OCI-M2 (cell line): Measurements from ENCODE around the gene CAPN7.

ENCODE experiments used
- DNase-seq: peaks from one replicate; lab custom pipeline; 2025; ENCODE audit not compliant: unreplicated experiment; lab: John Stamatoyannopoulos, UW

The CAPN7 gene

DNA sequence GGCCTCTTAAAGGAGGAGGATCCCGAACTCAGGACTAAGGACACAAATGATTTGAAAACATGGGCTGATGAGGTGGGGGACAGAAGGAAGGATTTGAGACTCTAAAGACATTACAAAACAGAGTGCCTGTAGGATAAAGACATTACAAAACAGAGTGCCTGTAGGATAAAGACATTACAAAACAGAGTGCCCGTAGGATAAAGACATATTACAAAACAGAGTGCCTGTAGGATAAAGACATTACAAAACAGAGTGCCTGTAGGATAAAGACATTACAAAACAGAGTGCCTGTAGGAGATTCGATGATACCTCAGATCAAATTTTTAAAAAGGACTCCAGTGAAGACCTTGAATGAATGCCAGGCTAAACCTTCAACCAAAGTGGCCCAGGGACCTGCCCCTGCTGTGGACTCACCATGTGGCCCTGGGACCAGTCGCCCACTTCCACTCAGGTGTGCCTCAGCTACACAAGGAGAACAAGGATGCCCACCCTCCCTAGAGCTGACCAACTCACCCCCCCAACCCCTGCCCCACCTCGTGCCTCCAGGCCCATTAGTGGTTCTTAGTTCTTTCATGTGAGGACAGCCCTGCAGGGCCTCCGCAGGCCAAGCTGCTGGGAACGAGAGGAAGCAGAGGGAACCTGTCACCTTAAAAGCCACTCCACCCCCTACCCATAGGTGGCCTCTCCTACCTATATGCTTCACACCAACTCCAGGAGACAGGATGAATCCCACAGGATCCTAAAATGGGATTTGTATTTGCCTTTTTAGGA is 66.6 kb downstream of the CAPN7 start:
- DNase-seq: no peak

DNA sequence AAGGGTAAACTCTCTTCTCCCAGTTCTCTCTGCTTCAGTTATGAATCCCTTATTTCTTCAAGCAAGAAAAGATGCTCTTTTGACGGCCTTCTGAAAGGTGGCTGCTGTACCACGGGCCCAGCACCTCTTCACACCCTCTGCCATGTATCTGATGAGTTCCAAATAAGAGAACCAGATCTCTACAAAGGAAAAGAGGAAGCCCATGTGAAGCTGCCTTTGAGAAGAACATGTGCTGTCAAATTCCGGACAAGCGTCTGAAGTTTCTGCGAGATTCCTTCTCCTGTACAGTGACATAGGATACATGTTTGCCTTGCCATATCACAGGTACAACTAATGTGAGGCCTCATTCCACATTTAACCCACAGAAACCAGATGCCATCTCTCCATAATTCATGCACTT is 67.2 kb downstream of the CAPN7 start:
- no peak for DNase-seq

DNA sequence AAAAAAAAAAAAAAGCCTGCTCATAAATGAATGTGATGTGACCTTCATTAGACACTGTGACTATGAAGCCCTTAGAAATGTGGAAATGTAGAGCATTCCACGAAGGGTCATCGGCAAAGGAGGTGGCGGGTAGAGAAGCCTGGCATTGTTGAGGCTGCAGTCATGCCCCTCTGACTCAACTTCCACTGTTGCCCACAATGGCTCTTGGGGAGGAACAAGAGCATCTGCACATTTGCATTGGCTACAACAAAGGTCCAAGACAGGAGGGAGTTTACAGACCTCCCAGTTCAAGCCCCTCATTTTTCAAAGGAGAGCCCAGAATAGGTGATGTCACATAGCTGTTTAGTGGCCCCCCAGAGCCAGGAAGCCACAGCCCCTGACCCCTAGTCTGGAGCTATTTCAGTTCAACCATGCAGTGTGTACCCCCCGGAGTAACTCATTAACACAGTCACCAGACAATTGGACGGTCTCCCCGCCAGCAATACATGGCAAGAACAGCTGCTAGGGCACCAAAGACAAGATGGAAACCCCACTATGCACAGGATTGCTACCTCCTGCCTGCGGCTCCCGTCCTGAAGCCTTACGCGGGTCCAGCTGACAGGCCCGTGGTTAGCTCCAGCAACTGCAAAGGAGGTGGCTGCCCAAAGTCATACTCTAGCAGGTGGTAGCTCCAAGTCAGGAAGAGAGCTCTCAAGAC is 70.1 kb downstream of the CAPN7 start:
- no peak for DNase-seq

DNA sequence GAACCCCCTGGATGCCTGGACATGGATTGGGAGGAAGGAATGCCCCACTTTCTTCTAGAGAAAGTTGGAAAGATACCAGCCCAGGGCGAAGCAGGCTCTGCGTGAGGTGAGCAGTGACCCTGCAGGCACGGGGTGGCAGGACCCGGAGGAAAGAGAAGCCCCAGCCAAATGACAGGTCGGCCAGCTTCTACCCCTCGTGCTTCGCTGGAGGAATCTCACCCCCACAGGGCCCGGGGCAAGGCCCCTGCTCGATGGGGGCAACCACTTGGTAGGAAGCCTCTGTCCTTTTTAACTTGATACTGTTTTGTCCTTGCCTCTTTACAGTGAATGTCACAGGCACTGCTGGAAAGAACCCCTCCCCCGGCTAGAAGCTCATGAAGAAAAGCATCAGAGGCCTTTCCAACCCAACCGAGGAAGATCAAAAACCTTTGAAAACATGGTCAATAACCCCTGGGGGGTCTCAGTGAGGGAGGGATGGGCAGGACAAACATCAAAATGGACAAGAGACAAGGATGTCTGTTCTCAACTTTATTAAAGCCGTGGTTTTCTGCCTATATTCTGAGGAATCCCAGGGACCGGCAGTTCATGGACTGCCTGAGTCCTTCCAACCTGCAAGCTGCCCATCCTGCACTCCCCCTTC is 71.9 kb downstream of the CAPN7 start:
- DNase-seq: no peak

DNA sequence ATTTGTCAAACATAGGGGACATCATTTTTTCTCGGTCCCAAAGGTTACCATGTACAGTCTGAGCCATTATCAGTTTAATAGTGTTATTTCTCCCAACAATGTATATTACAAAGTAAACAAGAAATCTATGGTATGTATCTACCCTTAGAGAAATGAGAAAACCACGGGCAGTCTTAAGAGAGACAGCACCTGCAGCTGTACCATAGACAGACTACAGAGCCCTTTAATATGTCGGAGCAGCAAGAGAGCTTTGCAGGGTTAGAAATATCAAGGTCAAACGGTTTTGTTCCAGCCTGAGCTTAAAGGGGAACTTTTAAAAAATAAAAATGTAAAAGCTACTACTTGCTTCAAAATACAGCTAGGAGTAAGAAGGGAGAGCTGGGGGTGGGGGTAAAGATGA is 73.2 kb downstream of the CAPN7 start:
- no peak for DNase-seq

DNA sequence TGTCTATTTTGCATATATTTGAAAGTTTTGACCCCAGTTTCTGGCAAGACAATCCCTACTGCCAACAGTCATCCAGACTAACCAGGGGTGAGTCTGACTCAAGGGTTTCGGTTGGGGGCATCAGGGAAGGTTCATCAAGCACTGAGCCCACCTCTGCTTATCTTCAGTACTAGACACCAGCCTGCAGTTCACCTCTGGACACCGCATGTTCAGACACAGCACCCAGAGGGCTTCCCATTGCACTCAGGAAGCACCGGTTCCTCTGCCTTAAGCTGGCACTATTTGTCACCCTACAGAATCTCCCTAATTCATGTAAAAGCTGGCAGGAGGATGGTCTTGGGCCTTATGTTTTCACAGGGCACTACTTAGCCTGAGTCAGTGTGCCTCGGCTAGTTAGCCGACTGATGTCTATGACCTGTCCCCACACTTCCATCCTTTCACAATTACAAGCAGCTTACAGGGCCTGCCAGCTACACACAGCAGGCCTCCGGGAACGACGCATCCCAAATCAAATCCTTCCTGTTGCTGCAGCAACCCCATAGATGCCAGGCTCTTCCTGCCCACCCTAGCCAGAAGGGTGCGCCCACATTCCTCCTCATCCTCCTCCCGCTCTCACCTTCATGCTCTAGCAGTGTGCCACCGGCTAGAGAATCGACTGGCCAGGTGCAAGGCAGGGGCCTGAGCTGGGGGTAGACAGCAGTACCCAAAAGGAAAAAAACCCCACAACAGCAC is 73.8 kb downstream of the CAPN7 start:
- no peak for DNase-seq

DNA sequence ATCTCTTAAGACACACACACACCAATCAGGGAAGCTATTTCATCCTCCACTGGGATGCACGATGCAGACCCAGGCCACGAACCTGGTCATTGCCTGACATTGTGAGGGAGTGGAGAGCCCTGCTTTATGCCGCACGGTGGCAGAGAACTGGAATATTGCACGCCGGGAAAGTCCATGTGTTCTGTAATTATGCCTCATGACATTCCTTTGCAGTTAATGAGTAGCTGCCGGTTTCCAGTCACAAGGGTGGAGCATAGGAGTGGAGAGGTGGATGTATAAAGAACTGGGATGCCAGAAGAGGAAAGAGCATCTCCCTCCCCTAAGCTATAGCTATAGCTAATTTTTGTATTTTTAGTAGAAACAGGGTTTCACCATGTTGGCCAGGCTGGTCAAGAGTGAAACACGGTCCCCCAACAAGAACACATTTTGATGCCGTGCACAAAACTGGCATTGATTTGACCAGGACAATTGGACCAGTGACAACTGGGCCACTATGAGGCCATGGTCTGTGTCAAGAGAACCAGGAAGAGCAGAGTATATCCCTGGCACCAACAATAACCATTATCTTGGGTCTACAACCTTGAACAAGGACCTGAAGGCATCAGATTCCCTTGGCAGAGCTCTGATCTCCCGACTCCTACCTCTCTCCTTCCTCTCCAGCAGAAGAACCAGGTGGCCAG is 74.9 kb downstream of the CAPN7 start:
- DNase-seq: no peak

DNA sequence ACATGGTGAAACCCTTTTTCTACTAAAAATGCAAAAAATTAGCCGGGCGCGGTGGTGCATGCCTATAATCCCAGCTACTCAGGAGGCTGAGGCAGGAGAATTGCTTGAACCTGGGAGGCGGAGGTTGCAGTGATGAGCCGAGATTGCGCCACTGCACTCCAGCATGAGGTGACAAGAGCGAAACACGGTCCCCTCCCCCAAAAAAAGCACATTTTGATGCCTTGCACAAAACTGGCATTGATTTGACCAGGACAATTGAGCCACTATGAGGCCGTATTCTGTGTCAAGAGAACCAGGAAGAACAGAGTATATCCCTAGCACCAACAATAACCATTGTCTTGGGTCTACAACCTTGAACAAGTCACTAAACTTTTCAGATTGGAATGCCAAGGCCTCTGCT is 75.8 kb downstream of the CAPN7 start:
- DNase-seq: no peak

DNA sequence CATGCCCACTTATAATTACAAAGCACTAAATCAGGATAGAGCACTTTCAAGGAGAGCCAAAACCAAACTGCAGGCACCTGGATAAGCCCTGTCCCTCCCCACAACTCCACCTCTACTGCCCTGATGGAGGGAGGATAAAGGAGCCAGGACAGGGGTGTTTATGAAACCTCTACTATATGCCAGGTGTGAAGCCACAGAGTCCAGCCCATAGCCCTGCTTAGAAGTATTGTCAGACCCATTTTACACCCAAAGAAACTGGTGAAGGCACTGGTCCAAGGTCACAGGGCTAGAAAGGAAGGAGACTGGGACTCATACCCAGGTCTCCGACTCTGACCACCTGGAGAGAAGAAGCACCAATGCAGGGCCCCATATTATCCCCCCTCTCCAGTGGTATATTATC is 77.7 kb downstream of the CAPN7 start:
- DNase-seq: no peak

DNA sequence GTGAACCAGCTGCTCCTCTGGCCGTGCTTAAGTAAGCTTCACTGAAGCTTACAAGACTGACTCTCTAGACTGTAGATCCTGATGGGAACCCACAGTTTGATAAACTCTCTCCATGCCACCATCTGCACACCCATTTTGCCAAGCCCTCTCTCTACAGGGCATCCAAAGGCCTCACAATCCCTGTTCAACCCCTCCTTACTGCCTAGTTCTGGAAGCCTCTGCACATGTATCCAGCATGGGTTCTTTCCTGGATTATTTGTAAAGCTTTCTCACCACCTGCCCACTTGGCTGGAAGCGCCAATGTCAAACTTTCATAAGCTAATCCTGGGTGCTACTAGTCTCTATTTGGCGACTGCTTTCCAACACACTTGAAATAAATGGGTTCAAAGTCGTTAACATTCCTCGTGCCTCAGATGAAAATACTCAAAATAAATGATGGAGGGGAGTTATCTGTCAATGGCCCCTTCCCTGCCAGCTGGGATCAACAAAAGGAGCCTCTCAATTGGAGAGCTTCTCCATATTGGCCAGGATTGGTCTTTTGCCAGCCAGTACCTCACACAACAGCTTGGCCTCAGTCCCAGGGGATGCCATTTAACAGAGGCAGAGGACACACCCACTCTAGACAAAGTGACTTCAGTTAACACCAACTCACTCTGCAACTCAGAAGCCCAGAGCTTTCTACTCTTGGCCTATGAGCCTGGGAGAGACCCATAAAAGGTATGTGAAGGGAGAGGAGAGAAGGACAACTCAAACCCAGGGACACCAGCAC is 78.3 kb downstream of the CAPN7 start:
- DNase-seq: no peak

DNA sequence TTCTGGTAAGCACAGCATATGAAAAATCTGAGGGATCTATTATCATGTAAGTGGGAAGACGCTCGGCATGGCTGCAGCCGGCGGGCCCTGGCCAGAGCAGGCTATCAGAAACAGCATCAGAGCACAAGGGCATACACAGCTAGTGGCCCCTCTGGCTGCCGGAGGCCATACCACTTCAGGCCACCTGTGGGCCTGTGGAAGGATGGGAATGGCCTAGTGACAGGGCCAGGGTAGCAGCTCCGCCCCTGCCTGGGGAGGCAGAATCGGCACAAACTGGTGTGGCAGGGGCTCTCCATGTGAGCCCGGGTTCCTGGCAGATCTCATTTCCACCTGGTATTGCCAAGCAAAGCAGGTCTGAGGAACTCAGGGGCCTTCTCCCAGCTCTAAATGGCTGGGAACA is 80.0 kb downstream of the CAPN7 start:
- no peak for DNase-seq

DNA sequence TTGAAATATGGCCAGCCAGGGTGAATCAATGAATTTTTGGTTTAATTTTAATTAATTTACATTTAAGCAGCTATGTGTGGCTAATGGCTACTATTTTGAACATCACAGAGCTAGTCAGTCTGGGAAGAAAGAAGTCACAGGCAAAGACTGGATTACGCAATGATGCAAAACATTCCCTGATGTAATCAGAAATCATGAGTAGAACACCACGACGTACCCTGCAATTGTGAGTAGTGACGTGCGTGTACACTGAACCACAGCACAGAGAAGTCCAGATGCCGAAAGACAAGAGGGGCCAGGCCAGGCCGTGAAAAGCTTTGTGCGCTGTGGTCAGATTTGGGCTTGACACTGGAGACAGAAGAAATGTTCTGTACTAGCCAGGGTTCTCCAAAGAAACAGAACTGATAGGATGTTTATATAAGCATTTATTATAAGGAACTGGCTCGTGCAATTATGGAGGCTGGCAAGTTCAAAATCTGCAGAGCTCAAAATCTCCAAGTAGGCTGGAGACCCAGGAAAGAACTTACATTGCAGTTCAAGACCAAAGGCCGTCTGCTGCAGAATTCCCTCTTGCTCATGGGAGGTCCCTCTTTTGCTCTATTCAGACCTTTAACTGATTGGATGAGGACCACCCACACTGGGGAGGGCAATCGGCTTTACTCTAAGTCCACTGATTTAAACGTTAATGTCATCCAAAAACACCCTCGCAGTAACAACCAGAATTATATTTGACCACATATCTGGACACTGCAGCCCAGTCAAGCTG is 81.7 kb downstream of the CAPN7 start:
- DNase-seq: no peak

DNA sequence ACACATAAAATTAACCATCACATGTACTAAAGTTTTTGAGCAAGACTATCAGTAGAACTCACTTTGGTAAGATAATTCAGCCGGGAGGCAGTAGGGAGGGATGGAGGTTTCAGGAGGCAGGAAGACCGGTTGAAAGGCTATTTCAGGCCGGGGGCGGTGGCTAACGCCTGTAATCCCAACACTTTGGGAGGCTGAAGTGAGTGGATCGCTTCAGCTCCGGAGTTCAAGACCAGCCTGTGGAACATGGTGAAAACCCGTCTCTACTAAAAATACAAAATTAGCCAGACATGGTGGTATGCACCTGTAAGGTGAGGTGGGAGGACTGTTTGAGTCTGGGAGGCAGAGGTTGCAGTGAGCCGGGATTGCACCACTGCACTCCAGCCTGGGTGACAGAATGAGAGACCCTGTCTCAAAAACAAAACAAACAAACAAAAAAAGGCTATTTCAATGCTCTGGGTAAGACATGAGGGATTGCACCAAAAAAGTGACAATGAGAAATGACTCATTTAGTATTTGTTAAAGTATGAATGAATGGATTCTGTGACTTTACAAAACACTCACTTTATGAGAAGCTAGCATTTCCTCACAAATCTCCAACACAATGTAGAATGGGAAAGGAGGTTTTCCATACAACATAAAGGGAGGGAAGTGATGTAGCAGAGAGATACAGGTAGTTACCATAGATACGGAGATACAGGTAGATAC is 82.4 kb downstream of the CAPN7 start:
- no peak for DNase-seq

DNA sequence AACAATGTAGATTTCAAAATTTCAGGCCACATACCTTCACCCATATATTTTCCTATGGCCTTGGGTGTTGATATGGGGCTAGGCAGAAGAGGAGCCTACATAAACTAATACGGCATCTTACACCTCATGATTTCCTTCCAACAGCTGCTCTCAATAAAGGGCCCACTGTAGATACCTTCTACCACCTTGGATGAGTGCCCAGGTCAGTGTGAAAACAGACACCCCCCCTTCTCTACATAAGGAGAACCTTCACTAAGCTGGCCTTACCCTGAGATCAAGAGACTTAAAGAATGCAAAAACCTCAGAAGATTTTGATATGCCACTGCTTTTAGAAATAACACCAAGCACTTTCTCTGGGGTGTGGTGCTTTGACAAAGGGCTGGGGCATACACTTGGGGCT is 83.6 kb downstream of the CAPN7 start:
- no peak for DNase-seq

DNA sequence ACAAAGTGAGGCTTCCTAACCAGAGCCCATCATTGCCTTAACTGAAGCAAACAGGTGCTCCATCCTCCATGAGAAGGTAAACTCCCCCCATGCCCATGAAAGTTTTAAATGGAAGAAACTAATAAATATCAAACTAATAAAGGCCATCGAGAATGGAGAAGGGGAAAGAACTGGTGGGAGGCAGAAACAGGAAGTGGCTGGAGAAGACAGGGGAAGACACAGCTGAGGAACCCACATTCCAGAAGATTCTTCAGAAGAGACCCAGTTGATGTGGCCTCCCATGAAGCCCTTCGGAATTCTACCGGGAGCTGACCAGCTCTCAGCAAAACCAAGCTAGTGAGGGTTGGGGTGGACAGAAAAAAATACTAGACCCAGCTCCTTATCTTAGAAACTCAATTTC is 84.7 kb downstream of the CAPN7 start:
- no peak for DNase-seq

DNA sequence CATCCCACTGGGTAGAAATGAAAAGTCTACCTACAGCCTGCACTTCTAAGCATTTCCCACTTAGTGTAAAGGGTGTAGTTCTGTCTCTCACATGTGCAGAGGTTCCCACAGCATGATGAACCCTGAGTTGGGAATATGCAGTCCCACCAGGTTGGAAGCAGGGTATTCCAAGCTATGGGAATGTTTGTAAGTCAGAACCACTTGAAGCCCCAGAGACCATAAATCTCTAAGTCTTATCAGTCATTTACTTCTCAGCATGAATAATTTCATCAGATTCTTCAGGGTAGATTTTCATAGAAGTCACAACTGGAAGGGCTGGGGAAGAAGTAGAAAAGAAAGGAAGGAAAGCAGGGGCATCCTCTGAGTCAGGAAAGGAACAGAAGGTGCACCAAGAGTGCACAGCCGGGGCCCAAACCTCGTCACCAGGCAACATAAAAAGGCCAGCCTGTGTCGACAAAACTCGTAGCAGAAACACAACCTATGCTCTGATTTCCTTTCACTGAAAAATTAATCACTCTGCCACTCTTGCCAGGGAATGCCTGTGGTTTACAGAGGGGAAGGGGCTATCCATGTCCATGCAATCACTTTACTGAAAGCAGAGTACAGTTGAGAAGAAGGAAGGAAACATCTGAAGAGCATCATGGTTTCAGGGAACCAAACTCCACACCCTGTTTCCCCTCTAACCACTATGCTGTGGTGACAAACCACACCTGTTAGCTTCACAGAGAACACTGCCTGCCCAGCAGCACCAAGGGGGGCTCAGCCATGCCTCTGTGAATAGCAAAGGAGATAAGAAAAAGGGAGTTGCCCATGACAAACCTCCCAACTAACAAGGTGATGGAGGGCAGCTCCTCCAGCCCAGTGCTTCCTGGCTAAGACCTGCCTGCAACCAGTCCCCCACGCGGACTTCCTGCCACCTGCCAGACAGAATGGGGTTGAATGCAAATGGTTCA is 85.8 kb downstream of the CAPN7 start:
- no peak for DNase-seq

DNA sequence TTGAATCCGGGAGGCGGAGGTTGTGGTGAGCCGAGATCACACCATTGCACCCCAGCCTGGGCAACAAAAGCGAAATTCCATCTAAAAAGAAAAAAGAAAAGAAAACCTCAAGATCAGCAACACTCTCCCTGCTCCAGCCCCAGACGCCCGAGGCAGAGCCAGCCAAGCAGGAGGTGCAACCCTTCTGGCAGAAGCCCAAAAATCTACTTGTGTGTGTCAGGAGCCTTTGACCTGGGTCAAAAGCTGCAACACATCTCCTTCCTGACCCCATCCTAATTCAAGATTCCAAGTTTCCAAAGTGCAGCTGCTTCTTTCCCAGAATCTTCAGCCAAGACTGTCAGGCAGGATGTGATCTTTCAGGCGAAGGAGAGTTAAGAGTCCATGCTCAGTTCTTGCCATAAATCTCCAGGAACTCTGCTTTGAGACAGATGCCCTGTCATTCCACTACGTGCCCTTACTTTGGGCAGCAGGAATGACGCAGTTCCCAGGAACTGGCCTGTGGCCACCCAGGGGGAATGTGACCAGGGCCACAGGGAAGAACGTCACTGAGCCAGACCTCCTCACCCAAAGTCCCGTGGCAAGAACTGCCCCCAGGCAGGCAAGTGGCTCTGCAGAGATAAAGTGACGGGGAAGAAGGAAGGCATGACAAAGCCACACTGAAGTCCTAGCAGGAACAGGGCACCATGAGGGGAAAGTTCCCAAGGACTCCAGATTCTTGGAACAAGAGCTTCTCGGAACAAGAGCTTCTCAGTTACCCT is 86.9 kb downstream of the CAPN7 start:
- no peak for DNase-seq
